ENCODE data around the gene ANGPTL1.

The ANGPTL1 gene

GRCh38 chr1:178869119-178869697 is 1.7 kb downstream of the ANGPTL1 start:
- no peak overlapping the region for H2BK5ac ChIP-seq (ENCODE audit: low read length)
- H2AFZ ChIP-seq (ENCODE audit: low read length) = no peak overlapping the region
- no peak overlapping the region for H2BK15ac ChIP-seq (ENCODE audit: low read length)
- WGBS, 2 donors (ENCODE audit: extremely low coverage in 2 of 2, insufficient read length in 2 of 2, insufficient replicate concordance in 1 of 2) = no CpG with 5 or more reads among the region's 3 CpGs
- no peak overlapping the region for H4K8ac ChIP-seq (ENCODE audit: low read depth, low read length)
- H2AK5ac ChIP-seq (ENCODE audit: low read depth, low read length) = no peak overlapping the region
- no peak overlapping the region for H4K91ac ChIP-seq (ENCODE audit: low read depth, low read length, poor library complexity)
- no peak overlapping the region for H3K4me3 ChIP-seq (ENCODE audit: low read length in 2 of 2)
- DNase-seq (ENCODE audit: low spot score) = peak; percentile 20
- no peaks in the 10 kb centered on the region for H3K36me3 ChIP-seq (replicated peaks in 1 of 2; ENCODE audit: control insufficient read depth in 2 of 2, insufficient read depth in 2 of 2, low read length in 2 of 2)
- no peak overlapping the region for H3K14ac ChIP-seq (ENCODE audit: low read length)
- no peaks in the 10 kb centered on the region for H3K79me1 ChIP-seq (ENCODE audit: low read depth, low read length)
- peaks cover 4 to 13% of the 10 kb centered on the region in 2 donors for H3K4me1 ChIP-seq (ENCODE audit: control insufficient read depth in 2 of 2, insufficient read depth in 1 of 2, low read depth in 1 of 2, low read length in 2 of 2)
- no peak overlapping the region for H2BK12ac ChIP-seq (ENCODE audit: low read length)
- no peak overlapping the region for H3K4me2 ChIP-seq (ENCODE audit: insufficient read depth, low read length, poor library complexity, severe bottlenecking)
- H3K9ac ChIP-seq (ENCODE audit: low read depth, low read length, poor library complexity) = no peak overlapping the region
- H2BK120ac ChIP-seq (ENCODE audit: low read depth, low read length) = no peak overlapping the region
- no peak overlapping the region for H3K18ac ChIP-seq (ENCODE audit: low read length)
- no peak overlapping the region for H3K23ac ChIP-seq (ENCODE audit: low read depth, low read length, poor library complexity)
- no peak overlapping the region for H3K27ac ChIP-seq (replicated peaks; ENCODE audit: low read length)
- H3K9me3 ChIP-seq (replicated peaks in 1 of 2; ENCODE audit: control insufficient read depth in 2 of 2, insufficient read depth in 1 of 2, low read depth in 1 of 2, low read length in 2 of 2) = no peaks in the 10 kb centered on the region
- H3K27me3 ChIP-seq (ENCODE audit: control insufficient read depth in 3 of 3, insufficient read depth in 3 of 3, low read depth in 1 of 3, low read length in 3 of 3) = no peaks in the 10 kb centered on the region
- H3K4ac ChIP-seq (ENCODE audit: low read length) = no peak overlapping the region

DNA sequence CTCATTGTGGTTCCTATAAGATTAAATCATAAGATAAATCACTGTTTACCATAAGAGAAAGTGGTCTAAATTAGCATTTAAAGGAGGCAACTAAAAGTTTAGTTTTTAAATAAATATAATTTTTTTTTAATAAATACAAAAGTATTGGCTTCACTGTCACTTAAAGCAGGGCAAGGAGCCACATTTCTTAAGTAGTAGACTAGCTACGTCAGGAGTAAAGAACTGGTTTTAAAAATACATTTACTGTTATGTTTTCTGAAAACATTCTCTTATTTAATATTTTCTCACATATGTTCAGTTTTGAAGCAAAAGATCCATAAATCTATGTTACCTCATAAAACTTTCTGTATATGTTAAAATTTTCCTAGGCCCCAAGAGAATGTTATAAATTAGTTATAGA is 2.2 kb downstream of the ANGPTL1 start:
- H3K79me1 ChIP-seq (ENCODE audit: low read depth, low read length) = no peaks in the 10 kb centered on the region
- H3K36me3 ChIP-seq (replicated peaks in 1 of 2; ENCODE audit: control insufficient read depth in 2 of 2, insufficient read depth in 2 of 2, low read length in 2 of 2) = no peaks in the 10 kb centered on the region
- H2BK120ac ChIP-seq (ENCODE audit: low read depth, low read length) = no peak overlapping the region
- no peak overlapping the region for H2AFZ ChIP-seq (ENCODE audit: low read length)
- no peak for DNase-seq (ENCODE audit: low spot score)
- H3K9ac ChIP-seq (ENCODE audit: low read depth, low read length, poor library complexity) = no peak overlapping the region
- no peak overlapping the region for H4K8ac ChIP-seq (ENCODE audit: low read depth, low read length)
- no peak overlapping the region for H3K4me2 ChIP-seq (ENCODE audit: insufficient read depth, low read length, poor library complexity, severe bottlenecking)
- H3K18ac ChIP-seq (ENCODE audit: low read length) = no peak overlapping the region
- H3K14ac ChIP-seq (ENCODE audit: low read length) = no peak overlapping the region
- no peak overlapping the region for H2AK5ac ChIP-seq (ENCODE audit: low read depth, low read length)
- no peak overlapping the region for H2BK5ac ChIP-seq (ENCODE audit: low read length)
- H3K27ac ChIP-seq (replicated peaks; ENCODE audit: low read length) = no peak overlapping the region
- no peaks in the 10 kb centered on the region for H3K9me3 ChIP-seq (replicated peaks in 1 of 2; ENCODE audit: control insufficient read depth in 2 of 2, insufficient read depth in 1 of 2, low read depth in 1 of 2, low read length in 2 of 2)
- no peak overlapping the region for H3K23ac ChIP-seq (ENCODE audit: low read depth, low read length, poor library complexity)
- WGBS, 2 donors (ENCODE audit: extremely low coverage in 2 of 2, insufficient read length in 2 of 2, insufficient replicate concordance in 1 of 2) = no CpG with 5 or more reads among the region's 1 CpG
- H3K4ac ChIP-seq (ENCODE audit: low read length) = no peak overlapping the region
- H3K4me1 ChIP-seq (ENCODE audit: control insufficient read depth in 2 of 2, insufficient read depth in 1 of 2, low read depth in 1 of 2, low read length in 2 of 2) = peaks cover 4 to 13% of the 10 kb centered on the region in 2 donors
- H2BK12ac ChIP-seq (ENCODE audit: low read length) = no peak overlapping the region
- no peaks in the 10 kb centered on the region for H3K27me3 ChIP-seq (ENCODE audit: control insufficient read depth in 3 of 3, insufficient read depth in 3 of 3, low read depth in 1 of 3, low read length in 3 of 3)
- no peak overlapping the region for H4K91ac ChIP-seq (ENCODE audit: low read depth, low read length, poor library complexity)
- no peak overlapping the region for H2BK15ac ChIP-seq (ENCODE audit: low read length)
- no peak overlapping the region for H3K4me3 ChIP-seq (ENCODE audit: low read length in 2 of 2)

- Histone ChIP-seq H3K4me3 (ENCODE audit: low read length in 2 of 2) (no peak overlapping the region), H3K27ac (replicated peaks; ENCODE audit: low read length) (no peak overlapping the region)
- WGBS, 2 donors (ENCODE audit: extremely low coverage in 2 of 2, insufficient read length in 2 of 2, insufficient replicate concordance in 1 of 2) = no CpG with 5 or more reads among the region's 5 CpGs
Observed at GRCh38 chr1:178867670-178868069, 3.2 kb downstream of the ANGPTL1 start.

DNA sequence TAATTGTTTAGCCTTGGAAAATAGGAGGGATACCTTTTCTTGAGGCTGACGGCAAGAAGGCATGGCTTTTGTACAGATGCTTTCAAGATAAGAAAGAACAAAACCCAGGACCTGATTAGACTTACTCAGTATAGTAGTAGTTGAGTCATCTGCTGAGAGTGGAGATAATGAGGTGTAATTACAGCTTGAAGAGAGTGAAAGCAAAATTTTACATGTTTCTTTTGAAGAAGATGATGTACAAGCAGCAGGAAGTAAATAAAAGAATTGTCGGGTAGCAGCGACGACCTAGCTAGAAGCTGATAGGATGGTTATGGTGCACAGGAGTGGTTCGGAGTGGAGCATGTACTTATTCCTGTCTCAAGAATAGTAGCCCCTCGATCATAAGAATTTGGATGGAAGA is 6.6 kb downstream of the ANGPTL1 start:
- H3K27me3 ChIP-seq (ENCODE audit: control insufficient read depth in 3 of 3, insufficient read depth in 3 of 3, low read depth in 1 of 3, low read length in 3 of 3) = no peaks in the 10 kb centered on the region
- no peak overlapping the region for H3K27ac ChIP-seq (replicated peaks; ENCODE audit: low read length)
- H3K9me3 ChIP-seq (replicated peaks in 1 of 2; ENCODE audit: control insufficient read depth in 2 of 2, insufficient read depth in 1 of 2, low read depth in 1 of 2, low read length in 2 of 2) = no peaks in the 10 kb centered on the region
- H2BK120ac ChIP-seq (ENCODE audit: low read depth, low read length) = no peak overlapping the region
- no CpG with 5 or more reads among the region's 6 CpGs for WGBS, 2 donors (ENCODE audit: extremely low coverage in 2 of 2, insufficient read length in 2 of 2, insufficient replicate concordance in 1 of 2)
- H2AFZ ChIP-seq (ENCODE audit: low read length) = no peak overlapping the region
- no peak overlapping the region for H2BK12ac ChIP-seq (ENCODE audit: low read length)
- no peak overlapping the region for H3K4me2 ChIP-seq (ENCODE audit: insufficient read depth, low read length, poor library complexity, severe bottlenecking)
- H4K8ac ChIP-seq (ENCODE audit: low read depth, low read length) = no peak overlapping the region
- H3K79me1 ChIP-seq (ENCODE audit: low read depth, low read length) = no peaks in the 10 kb centered on the region
- peaks cover 0 to 4% of the 10 kb centered on the region in 2 donors for H3K4me1 ChIP-seq (ENCODE audit: control insufficient read depth in 2 of 2, insufficient read depth in 1 of 2, low read depth in 1 of 2, low read length in 2 of 2)
- H3K4me3 ChIP-seq (ENCODE audit: low read length in 2 of 2) = no peak overlapping the region
- no peak overlapping the region for H4K91ac ChIP-seq (ENCODE audit: low read depth, low read length, poor library complexity)
- no peak overlapping the region for H3K14ac ChIP-seq (ENCODE audit: low read length)
- H3K9ac ChIP-seq (ENCODE audit: low read depth, low read length, poor library complexity) = no peak overlapping the region
- no peak overlapping the region for H3K23ac ChIP-seq (ENCODE audit: low read depth, low read length, poor library complexity)
- no peak for DNase-seq (ENCODE audit: low spot score)
- H3K4ac ChIP-seq (ENCODE audit: low read length) = no peak overlapping the region
- H3K18ac ChIP-seq (ENCODE audit: low read length) = no peak overlapping the region
- H2BK15ac ChIP-seq (ENCODE audit: low read length) = no peak overlapping the region
- no peak overlapping the region for H2AK5ac ChIP-seq (ENCODE audit: low read depth, low read length)
- no peak overlapping the region for H2BK5ac ChIP-seq (ENCODE audit: low read length)
- no peaks in the 10 kb centered on the region for H3K36me3 ChIP-seq (replicated peaks in 1 of 2; ENCODE audit: control insufficient read depth in 2 of 2, insufficient read depth in 2 of 2, low read length in 2 of 2)

More at GRCh38 chr1:178867670-178868069, 3.2 kb downstream of the ANGPTL1 start:
- Histone ChIP-seq H4K91ac (ENCODE audit: low read depth, low read length, poor library complexity) (no peak overlapping the region), H2BK5ac (ENCODE audit: low read length) (no peak overlapping the region), H2AK5ac (ENCODE audit: low read depth, low read length) (no peak overlapping the region), H3K4ac (ENCODE audit: low read length) (no peak overlapping the region), H3K4me1 (ENCODE audit: control insufficient read depth in 2 of 2, insufficient read depth in 1 of 2, low read depth in 1 of 2, low read length in 2 of 2) (peaks cover 4 to 13% of the 10 kb centered on the region in 2 donors), H2BK120ac (ENCODE audit: low read depth, low read length) (no peak overlapping the region), H2AFZ (ENCODE audit: low read length) (no peak overlapping the region), H3K79me1 (ENCODE audit: low read depth, low read length) (no peaks in the 10 kb centered on the region), H3K9ac (ENCODE audit: low read depth, low read length, poor library complexity) (no peak overlapping the region), H3K4me2 (ENCODE audit: insufficient read depth, low read length, poor library complexity, severe bottlenecking) (no peak overlapping the region), H4K8ac (ENCODE audit: low read depth, low read length) (no peak overlapping the region), H2BK12ac (ENCODE audit: low read length) (no peak overlapping the region), H3K18ac (ENCODE audit: low read length) (no peak overlapping the region), H3K9me3 (replicated peaks in 1 of 2; ENCODE audit: control insufficient read depth in 2 of 2, insufficient read depth in 1 of 2, low read depth in 1 of 2, low read length in 2 of 2) (no peaks in the 10 kb centered on the region), H3K23ac (ENCODE audit: low read depth, low read length, poor library complexity) (no peak overlapping the region), H3K36me3 (replicated peaks in 1 of 2; ENCODE audit: control insufficient read depth in 2 of 2, insufficient read depth in 2 of 2, low read length in 2 of 2) (no peaks in the 10 kb centered on the region), H3K27me3 (ENCODE audit: control insufficient read depth in 3 of 3, insufficient read depth in 3 of 3, low read depth in 1 of 3, low read length in 3 of 3) (no peaks in the 10 kb centered on the region), H2BK15ac (ENCODE audit: low read length) (no peak overlapping the region), H3K14ac (ENCODE audit: low read length) (no peak overlapping the region)
- no peak for DNase-seq (ENCODE audit: low spot score)
